ENCODE data around the gene LRRC56.

The LRRC56 gene

GRCh38 chr11:601573-602245 is 64.4 kb downstream of the LRRC56 start:
- DNase-seq (ENCODE audit: low read depth) = no peak

GRCh38 chr11:603154-603553 is 65.8 kb downstream of the LRRC56 start:
- DNase-seq (ENCODE audit: low read depth) = no peak
